ENCODE measurements around the gene IMPDH1.

Gene IMPDH1

GRCh38 chr7:128402356-128402755 is 7.4 kb downstream of the IMPDH1 start:
- Histone ChIP-seq H3K9ac (ENCODE audit: low read length) (no peak overlapping the region), H3K4me2 (ENCODE audit: low read depth, low read length) (no peak overlapping the region)
- no peak for DNase-seq

GRCh38 chr7:128400566-128400965 is 9.2 kb downstream of the IMPDH1 start:
- H3K9me3 ChIP-seq (replicated peaks; ENCODE audit: insufficient read depth, low read length) = no peaks in the 10 kb centered on the region
- peaks cover 22% of the 10 kb centered on the region for H3K79me2 ChIP-seq (ENCODE audit: low read length)
- no peak for DNase-seq
- peaks cover 8% of the 10 kb centered on the region; the same call in 1 of the 2 replicates for H3K36me3 ChIP-seq (replicated peaks; ENCODE audit: insufficient read depth, low read length)
- no peaks in the 10 kb centered on the region for H3F3A ChIP-seq (ENCODE audit: insufficient read depth, low read length)
- H3K4me2 ChIP-seq (ENCODE audit: low read depth, low read length) = no peak overlapping the region
- no peaks in the 10 kb centered on the region for H4K20me1 ChIP-seq (ENCODE audit: insufficient read depth, low read length)
- H3K27me3 ChIP-seq (replicated peaks; ENCODE audit: insufficient read depth, low read length) = no peaks in the 10 kb centered on the region
- peaks cover 10% of the 10 kb centered on the region for H3K4me1 ChIP-seq (ENCODE audit: low read length)
- H3K9me2 ChIP-seq (replicated peaks; ENCODE audit: insufficient read depth, low read length) = no peaks in the 10 kb centered on the region
- no peak overlapping the region for H3K9ac ChIP-seq (ENCODE audit: low read length)
- no peak overlapping the region for H3K27ac ChIP-seq (ENCODE audit: low read length)
- H2AFZ ChIP-seq (ENCODE audit: low read length) = no peak overlapping the region
- H3K4me3 ChIP-seq (ENCODE audit: low read length) = no peak overlapping the region
- TF ChIP-seq, protein P1, sequence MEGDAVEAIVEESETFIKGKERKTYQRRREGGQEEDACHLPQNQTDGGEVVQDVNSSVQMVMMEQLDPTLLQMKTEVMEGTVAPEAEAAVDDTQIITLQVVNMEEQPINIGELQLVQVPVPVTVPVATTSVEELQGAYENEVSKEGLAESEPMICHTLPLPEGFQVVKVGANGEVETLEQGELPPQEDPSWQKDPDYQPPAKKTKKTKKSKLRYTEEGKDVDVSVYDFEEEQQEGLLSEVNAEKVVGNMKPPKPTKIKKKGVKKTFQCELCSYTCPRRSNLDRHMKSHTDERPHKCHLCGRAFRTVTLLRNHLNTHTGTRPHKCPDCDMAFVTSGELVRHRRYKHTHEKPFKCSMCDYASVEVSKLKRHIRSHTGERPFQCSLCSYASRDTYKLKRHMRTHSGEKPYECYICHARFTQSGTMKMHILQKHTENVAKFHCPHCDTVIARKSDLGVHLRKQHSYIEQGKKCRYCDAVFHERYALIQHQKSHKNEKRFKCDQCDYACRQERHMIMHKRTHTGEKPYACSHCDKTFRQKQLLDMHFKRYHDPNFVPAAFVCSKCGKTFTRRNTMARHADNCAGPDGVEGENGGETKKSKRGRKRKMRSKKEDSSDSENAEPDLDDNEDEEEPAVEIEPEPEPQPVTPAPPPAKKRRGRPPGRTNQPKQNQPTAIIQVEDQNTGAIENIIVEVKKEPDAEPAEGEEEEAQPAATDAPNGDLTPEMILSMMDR (IDR thresholded peaks at IDR 0.05; ENCODE audit: low read length) = no peak
- TF ChIP-seq EZH2 (optimal IDR thresholded peaks at IDR 0.05; ENCODE audit: low read depth, low read length) (no peak), EZH2phosphoT487 (IDR thresholded peaks at IDR 0.05; ENCODE audit: low read length) (no peak)

More at GRCh38 chr7:128402356-128402755, 7.4 kb downstream of the IMPDH1 start:
- Histone ChIP-seq H2AFZ (ENCODE audit: low read length) (no peak overlapping the region), H4K20me1 (ENCODE audit: insufficient read depth, low read length) (no peaks in the 10 kb centered on the region), H3K36me3 (replicated peaks; ENCODE audit: insufficient read depth, low read length) (peaks cover 8% of the 10 kb centered on the region; the same call in 1 of the 2 replicates), H3K27me3 (replicated peaks; ENCODE audit: insufficient read depth, low read length) (0 out of 2 replicates have a peak, but pooled peaks cover 1% of the 10 kb centered on the region), H3K27ac (ENCODE audit: low read length) (no peak overlapping the region), H3K4me3 (ENCODE audit: low read length) (no peak overlapping the region), H3K9me3 (replicated peaks; ENCODE audit: insufficient read depth, low read length) (no peaks in the 10 kb centered on the region), H3K9me2 (replicated peaks; ENCODE audit: insufficient read depth, low read length) (no peaks in the 10 kb centered on the region), H3K4me1 (ENCODE audit: low read length) (peaks cover 10% of the 10 kb centered on the region), H3K79me2 (ENCODE audit: low read length) (peaks cover 23% of the 10 kb centered on the region), H3F3A (ENCODE audit: insufficient read depth, low read length) (peaks cover 10% of the 10 kb centered on the region)
- TF ChIP-seq, protein P1 (IDR thresholded peaks at IDR 0.05; ENCODE audit: low read length) = no peak
- no peak for TF ChIP-seq EZH2 (optimal IDR thresholded peaks at IDR 0.05; ENCODE audit: low read depth, low read length)
- no peak for TF ChIP-seq EZH2phosphoT487 (IDR thresholded peaks at IDR 0.05; ENCODE audit: low read length)

- Histone ChIP-seq H3K9ac (ENCODE audit: low read length) (no peak overlapping the region), H3K27ac (ENCODE audit: low read length) (no peak overlapping the region), H2AFZ (ENCODE audit: low read length) (no peak overlapping the region), H4K20me1 (ENCODE audit: insufficient read depth, low read length) (no peaks in the 10 kb centered on the region), H3F3A (ENCODE audit: insufficient read depth, low read length) (no peaks in the 10 kb centered on the region), H3K9me2 (replicated peaks; ENCODE audit: insufficient read depth, low read length) (no peaks in the 10 kb centered on the region), H3K79me2 (ENCODE audit: low read length) (peaks cover 16% of the 10 kb centered on the region), H3K36me3 (replicated peaks; ENCODE audit: insufficient read depth, low read length) (peaks cover 8% of the 10 kb centered on the region; the same call in 1 of the 2 replicates), H3K4me1 (ENCODE audit: low read length) (peaks cover 9% of the 10 kb centered on the region), H3K9me3 (replicated peaks; ENCODE audit: insufficient read depth, low read length) (no peaks in the 10 kb centered on the region), H3K4me2 (ENCODE audit: low read depth, low read length) (no peak overlapping the region), H3K4me3 (ENCODE audit: low read length) (no peak overlapping the region), H3K27me3 (replicated peaks; ENCODE audit: insufficient read depth, low read length) (no peaks in the 10 kb centered on the region)
- TF ChIP-seq, protein P1 (IDR thresholded peaks at IDR 0.05; ENCODE audit: low read length) = no peak
- TF ChIP-seq EZH2 (optimal IDR thresholded peaks at IDR 0.05; ENCODE audit: low read depth, low read length) = no peak
- TF ChIP-seq EZH2phosphoT487 (IDR thresholded peaks at IDR 0.05; ENCODE audit: low read length) = no peak
- no peak for DNase-seq
These were observed 9.8 kb downstream of the IMPDH1 start for GRCh38 chr7:128399991-128400390.
